SJSA1 (cell line): Measurements from ENCODE around the gene ZFPM1. TPM values are rescaled to one million over a fixed set of nuclear protein-coding genes. Genes with fewer than 3 reads are reported as not detected.

ENCODE experiments used
- total RNA-seq: library from RNA; depleted of rRNA; stranded (reverse); fragments of >200 nt; shearing (Covaris generic); gene quantifications from 2 replicates; pipeline ENCODE4 v1.2.3, GENCODE V29; 2014; rRNA removed

The ZFPM1 gene
- total RNA-seq, 1 experiment from 2014 or later = 0.92 TPM

Other genes starting within 250 kb of the ZFPM1 start
- gene ZNF469, start 70.3 kb upstream of the ZFPM1 start, total RNA-seq = 2.0 and 3.6 TPM in 2 replicates
- 14.6 and 18.2 TPM in 2 replicates for gene ZC3H18, start 117.1 kb downstream of the ZFPM1 start, total RNA-seq
- not detected in 2 replicates for gene IL17C, start 185.3 kb downstream of the ZFPM1 start, total RNA-seq
- gene CYBA, start 197.8 kb downstream of the ZFPM1 start, total RNA-seq = not detected in 2 replicates
- 38.4 and 42.6 TPM in 2 replicates for gene MVD, start 209.8 kb downstream of the ZFPM1 start, total RNA-seq
- gene SNAI3, start 233.2 kb downstream of the ZFPM1 start, total RNA-seq = 0.05 TPM in 1 of 2 replicates, not detected in the other